ENCODE data around the gene LHB.

DNA sequence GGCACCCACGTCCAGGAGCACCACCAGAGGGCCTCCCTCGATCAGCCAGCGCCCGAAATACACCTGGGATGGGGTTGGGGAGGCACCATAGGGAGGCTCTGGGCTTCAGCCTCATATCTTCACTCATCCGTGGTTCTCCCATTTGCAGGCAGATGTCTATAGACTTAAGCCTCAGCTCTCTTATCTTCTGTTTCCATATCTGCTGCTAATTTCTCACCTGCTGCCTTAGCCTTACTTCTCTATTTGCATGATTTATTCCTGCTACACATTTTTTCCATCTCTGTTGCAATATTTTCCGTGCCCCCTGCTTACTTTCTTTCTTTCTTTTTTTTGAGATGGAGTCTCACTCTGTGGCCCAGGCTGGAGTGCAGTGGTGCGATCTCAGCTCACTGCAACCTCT lies 29.6 kb downstream of the LHB start:
- TF ChIP-seq CTCF (conservative IDR thresholded peaks at IDR 0.05; ENCODE audit: low read depth, low read length) (0 out of 2 replicates have a peak, but pooled peaks have one; percentile 11), EZH2phosphoT487 (IDR thresholded peaks at IDR 0.05; ENCODE audit: borderline replicate concordance, low read length) (no peak), EZH2 (IDR thresholded peaks at IDR 0.05; ENCODE audit: low read length, unreplicated experiment) (no peak)

Data from PC-3 (cell line).